Spinal cord (tissue), 10 donors: ENCODE data around the gene FRMPD1. TPM values are rescaled to one million over a fixed set of nuclear protein-coding genes. Genes with fewer than 3 reads are reported as not detected.

Experiments used
- DNase-seq, 6 donors: peaks; one replicate each; pipeline versions ENCODE4 v3.0.0 to v3.0.0-alpha.2; 2013 to 2015; ENCODE audit warnings: low spot score in 6 of 6, low read depth in 4 of 6
- H3K27ac ChIP-seq: one replicate; pipeline ENCODE4 v1.5.1; 2013; ENCODE audit warnings: low read depth, low read length, control low read depth
- H3K27me3 ChIP-seq: one replicate; pipeline ENCODE4 v1.6.1; 2013; ENCODE audit warnings: low read length; ENCODE audit not compliant: control insufficient read depth, insufficient read depth
- H3K36me3 ChIP-seq: one replicate; pipeline ENCODE4 v1.6.1; 2013; ENCODE audit warnings: low read length; ENCODE audit not compliant: control insufficient read depth, insufficient read depth
- H3K4me1 ChIP-seq: one replicate; pipeline ENCODE4 v1.6.1; 2013; ENCODE audit warnings: low read length; ENCODE audit not compliant: control insufficient read depth, insufficient read depth
- H3K4me3 ChIP-seq: one replicate; pipeline ENCODE4 v1.5.1; 2013; ENCODE audit warnings: low read depth, low read length, control low read depth
- H3K9me3 ChIP-seq: one replicate; pipeline ENCODE4 v1.6.1; 2013; ENCODE audit warnings: low read length; ENCODE audit not compliant: control insufficient read depth, insufficient read depth
- WGBS: methylation state at CpG from one replicate; pipeline ENCODE4 v1.1.5; 2013; ENCODE audit warnings: missing lambda C conversion rate; ENCODE audit not compliant: insufficient coverage; 5-methylcytosine and 5-hydroxymethylcytosine counted together
- polyA plus RNA-seq, 2 donors: library from polyadenylated mRNA; unstranded; fragments of 120-200 nt; gene quantifications; one replicate each; pipeline ENCODE4 v1.2.1, GENCODE V29; 2013; ENCODE audit not compliant: insufficient read length in 2 of 2
- total RNA-seq, 2 donors: library from RNA; depleted of rRNA in 1 of 2; stranded (reverse); fragments of 120-200 nt in 1 of 2; fragments of >200 nt in 1 of 2; gene quantifications; one replicate each; pipeline versions ENCODE4 v1.2.3 to v1.2.4, GENCODE V29; 2013 to 2014
- donor health status: healthy.

The FRMPD1 gene
- total and polyA plus RNA-seq, 4 donors, result 2.7 to 8.9 (median 5.8) TPM

DNA sequence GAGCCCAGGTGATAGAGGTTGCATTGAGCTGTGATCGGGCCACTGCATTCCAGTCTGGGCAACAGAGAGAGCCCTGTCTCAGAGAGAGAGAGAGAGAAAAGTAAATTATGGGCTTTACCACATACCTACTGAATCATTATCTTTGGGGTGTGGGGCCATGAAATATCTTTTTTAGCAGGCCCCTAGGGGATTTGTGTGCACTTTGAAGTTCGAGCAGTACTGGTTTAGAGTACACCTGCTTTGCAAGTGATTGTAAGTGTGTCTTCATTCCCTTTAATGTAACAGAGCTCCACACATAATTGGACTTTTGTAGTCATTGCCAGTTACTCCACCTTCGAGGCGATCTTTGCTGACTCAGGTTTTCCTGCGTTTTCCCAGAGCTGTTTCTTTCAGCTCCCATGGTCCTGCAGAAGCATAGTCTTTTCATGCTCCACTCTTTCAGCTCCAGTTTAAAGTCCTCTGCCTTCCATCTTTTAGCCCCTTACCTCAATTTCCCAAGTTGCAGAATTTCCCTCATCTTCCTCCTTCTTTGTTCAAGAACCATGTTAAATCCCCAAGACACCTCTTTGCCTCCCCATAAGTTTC is 24.0 kb upstream of the FRMPD1 start:
- 37% methylated on average over 3 of the region's 5 CpGs for WGBS
- H3K27me3 ChIP-seq, result no peaks in the 10 kb centered on the region
- H3K4me1 ChIP-seq, result no peaks in the 10 kb centered on the region
- DNase-seq, result peak in 1 of 6 donors; percentile 44
- H3K36me3 ChIP-seq, result no peaks in the 10 kb centered on the region
- H3K9me3 ChIP-seq, result no peaks in the 10 kb centered on the region
- H3K4me3 ChIP-seq, result no peak overlapping the region
- no peak overlapping the region for H3K27ac ChIP-seq

DNA sequence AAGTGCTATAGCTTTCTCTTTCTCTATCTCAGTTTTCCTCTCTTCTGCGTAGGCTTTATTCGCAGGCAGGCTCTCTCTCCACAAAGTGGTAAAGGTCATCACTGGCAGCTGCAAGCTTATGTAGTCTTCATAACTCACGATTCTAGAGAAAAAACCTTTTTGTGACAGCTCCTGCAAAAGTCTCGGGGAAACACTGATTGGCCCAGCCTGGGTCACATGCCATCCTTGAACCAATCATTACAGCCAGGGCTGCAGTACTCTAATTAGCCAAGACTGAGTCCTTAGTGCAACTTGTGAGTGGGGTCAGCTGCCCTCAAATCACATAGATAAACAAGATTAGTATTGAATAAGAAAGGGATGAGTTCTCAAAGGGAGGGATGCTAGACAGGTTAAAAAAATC is 18.3 kb upstream of the FRMPD1 start:
- no peaks in the 10 kb centered on the region for H3K27me3 ChIP-seq
- no peak overlapping the region for H3K27ac ChIP-seq
- H3K9me3 ChIP-seq, result no peaks in the 10 kb centered on the region
- H3K4me1 ChIP-seq, result no peaks in the 10 kb centered on the region
- WGBS, result 100% methylated on average over 3 of the region's 4 CpGs
- DNase-seq, result no peak
- H3K36me3 ChIP-seq, result no peaks in the 10 kb centered on the region
- no peak overlapping the region for H3K4me3 ChIP-seq

DNA sequence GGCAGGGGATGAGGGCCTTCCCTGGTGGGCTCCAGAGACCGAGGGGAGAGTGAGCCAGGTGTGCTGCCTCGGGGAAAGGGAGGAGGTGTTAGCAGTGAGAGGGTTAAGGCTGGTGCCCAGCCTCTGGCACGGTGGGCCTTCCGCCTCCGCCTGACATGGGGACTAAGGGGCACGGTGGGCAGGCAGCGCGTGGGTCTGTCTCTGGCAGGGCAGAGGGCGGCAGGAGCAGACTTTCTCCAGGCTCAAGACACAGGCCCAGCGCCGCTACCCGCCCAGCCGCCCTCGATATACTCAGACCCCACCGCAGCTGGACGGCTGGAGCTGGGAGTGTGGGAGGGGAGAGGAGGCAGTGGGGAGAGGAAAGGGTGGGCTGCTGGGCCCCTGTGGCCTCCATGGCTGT is 14.9 kb upstream of the FRMPD1 start:
- H3K27me3 ChIP-seq, result no peaks in the 10 kb centered on the region
- no peak overlapping the region for H3K27ac ChIP-seq
- H3K36me3 ChIP-seq, result no peaks in the 10 kb centered on the region
- H3K4me1 ChIP-seq, result no peaks in the 10 kb centered on the region
- DNase-seq, result no peak
- WGBS, result 71% methylated on average over 12 of the region's 16 CpGs
- H3K4me3 ChIP-seq, result no peak overlapping the region
- H3K9me3 ChIP-seq, result no peaks in the 10 kb centered on the region

DNA sequence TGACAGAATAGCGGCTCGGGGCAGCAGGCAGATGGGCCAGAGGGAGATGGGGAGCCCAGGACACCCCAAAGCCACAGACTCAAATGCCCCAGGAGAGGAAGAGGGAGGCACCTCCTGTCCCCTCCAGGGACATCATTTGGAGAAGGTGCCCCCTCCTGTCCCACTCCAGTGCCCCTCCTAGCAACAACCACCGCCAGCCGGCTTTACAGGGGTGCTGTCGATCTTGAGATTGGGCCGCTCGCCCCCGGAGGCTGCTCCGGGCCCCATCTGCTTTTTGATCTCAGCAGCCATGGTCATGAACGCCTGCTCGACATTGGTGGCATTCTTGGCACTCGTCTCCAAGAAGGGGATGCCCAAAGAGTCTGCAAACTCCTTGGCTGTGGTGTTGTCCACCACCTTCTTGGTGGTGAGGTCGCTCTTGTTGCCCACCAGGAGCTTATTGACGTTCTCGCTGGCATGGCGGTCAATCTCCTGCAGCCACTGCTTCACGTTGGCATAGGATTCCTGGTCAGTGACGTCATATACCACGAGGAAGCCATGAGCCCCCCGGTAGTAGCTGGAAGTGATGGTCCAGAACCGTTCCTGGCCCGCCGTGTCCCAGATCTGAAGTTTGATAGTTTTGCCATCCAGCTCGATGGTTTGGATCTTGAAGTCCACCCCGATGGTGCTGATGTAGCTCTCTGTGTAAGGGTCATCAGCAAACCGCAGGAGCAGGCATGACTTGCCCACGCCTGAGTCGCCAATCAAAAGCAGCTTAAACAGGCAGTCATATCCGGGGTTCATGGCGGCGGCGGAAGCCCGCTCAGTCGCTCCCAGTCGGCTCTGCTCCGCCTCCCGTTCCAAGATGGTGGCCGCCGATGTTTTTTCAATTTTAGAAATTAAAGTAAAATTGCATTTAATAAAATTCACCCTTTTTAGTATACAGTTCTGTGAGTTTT is 14.0 kb upstream of the FRMPD1 start:
- no peak overlapping the region for H3K4me3 ChIP-seq
- WGBS, result 96% methylated on average over 31 of the region's 39 CpGs
- no peak for DNase-seq
- H3K27me3 ChIP-seq, result no peaks in the 10 kb centered on the region
- no peak overlapping the region for H3K27ac ChIP-seq
- no peaks in the 10 kb centered on the region for H3K4me1 ChIP-seq
- H3K36me3 ChIP-seq, result no peaks in the 10 kb centered on the region
- no peaks in the 10 kb centered on the region for H3K9me3 ChIP-seq

DNA sequence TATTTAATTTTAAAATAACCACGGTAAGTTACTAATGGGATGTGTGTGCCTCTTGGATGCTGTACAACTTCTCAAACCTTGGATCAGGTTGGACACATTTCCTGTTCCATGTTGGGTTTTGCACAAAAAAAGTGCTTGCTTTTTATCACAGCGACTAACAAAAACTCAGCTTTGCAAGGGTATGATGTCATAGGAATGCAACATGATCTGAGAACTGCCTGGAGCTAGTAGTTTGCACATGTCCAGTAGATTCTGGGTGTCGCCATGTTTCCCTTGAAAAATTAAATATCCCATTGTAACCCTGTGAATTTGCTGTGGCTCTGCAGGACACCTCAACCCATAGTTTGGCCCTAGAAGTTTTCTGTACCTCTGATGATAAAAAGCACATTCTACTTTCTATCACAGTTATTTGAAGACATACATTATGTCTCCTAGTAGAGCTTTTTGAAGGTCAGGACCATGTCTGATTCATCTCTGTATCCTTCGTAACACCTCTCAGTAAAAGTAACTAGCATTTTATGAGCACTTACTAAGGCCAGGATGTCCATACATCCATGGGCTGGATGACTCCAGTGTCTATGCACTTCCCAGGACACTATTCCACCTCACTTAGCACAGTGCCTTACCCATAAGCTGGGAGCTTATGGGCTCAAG is 11.5 kb upstream of the FRMPD1 start:
- Histone ChIP-seq H3K9me3 (no peaks in the 10 kb centered on the region), H3K36me3 (no peaks in the 10 kb centered on the region), H3K27me3 (no peaks in the 10 kb centered on the region), H3K27ac (no peak overlapping the region), H3K4me3 (no peak overlapping the region), H3K4me1 (no peaks in the 10 kb centered on the region)
- DNase-seq, result no peak
- WGBS, result 89% methylated on average over 1 of the region's 4 CpGs

DNA sequence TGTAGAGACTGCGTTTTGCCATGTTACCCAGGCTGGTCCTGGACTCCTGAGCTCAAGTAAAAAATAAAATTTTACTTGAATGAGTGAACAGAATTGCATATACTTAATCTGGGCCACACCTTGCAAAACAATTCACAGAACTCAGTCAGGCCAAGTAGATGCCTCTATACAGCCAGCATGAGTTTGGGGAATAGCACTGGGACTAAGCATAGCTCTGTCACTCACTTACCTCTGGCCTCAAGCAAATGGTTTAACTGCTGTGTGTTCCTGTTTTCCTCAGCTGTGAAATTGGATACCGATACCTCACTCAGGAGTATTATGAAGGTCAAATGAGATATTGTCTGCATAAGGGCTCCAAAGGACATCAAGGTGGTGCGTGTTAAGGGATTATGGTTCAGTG is 10.9 kb upstream of the FRMPD1 start:
- Histone ChIP-seq H3K9me3 (no peaks in the 10 kb centered on the region), H3K27ac (no peak overlapping the region)
- whole genome bisulfite sequencing, result 86% methylated on average over 1 of the region's 3 CpGs

DNA sequence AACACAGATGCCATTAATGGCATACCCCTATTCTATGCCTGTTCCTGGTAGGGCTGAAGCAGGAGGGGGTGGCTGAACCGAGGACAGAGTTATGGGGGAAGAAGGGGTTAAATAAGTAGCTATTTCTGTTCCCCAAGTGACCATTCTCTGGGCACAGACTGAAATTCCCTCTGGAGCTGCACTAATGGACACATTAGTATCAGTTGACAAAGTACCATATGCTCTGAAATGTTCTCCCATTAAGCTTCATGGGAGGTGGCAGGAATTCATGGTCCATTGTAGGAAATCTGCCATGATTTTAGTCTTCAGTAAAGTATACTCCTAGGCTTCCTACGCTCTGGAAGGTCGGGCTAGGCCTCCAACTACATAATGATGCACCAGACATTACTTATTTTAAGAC is 10.5 kb upstream of the FRMPD1 start:
- Histone ChIP-seq H3K27ac (no peak overlapping the region), H3K36me3 (no peaks in the 10 kb centered on the region), H3K27me3 (no peaks in the 10 kb centered on the region), H3K4me1 (no peaks in the 10 kb centered on the region), H3K4me3 (no peak overlapping the region), H3K9me3 (no peaks in the 10 kb centered on the region)
- DNase-seq, result peak in 1 of 6 donors; percentile 76
- WGBS, result no CpG with 5 or more reads among the region's 3 CpGs

More for the DNA sequence above, 10.9 kb upstream of the FRMPD1 start:
- no peak overlapping the region for H3K4me3 ChIP-seq
- H3K36me3 ChIP-seq, result no peaks in the 10 kb centered on the region
- no peak for DNase-seq
- no peaks in the 10 kb centered on the region for H3K4me1 ChIP-seq
- no peaks in the 10 kb centered on the region for H3K27me3 ChIP-seq

DNA sequence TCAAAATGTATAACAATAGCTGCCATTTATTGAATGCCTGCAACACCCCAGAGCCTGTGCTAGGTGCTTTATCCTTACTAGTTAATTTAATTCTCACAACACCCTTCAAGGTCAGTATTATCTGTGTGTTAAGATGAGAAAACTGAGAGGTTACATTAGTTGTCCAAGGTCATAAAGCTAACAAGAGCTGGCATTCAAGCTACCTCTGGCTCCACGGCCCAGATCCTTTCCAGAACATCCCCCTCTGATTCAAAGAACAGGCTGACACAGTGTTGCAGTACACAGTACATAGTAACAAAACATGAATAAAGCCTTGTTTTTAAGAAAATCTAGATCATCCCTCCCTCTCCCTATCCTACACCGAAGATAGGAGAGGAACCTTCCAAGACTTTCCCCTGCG is 9.4 kb upstream of the FRMPD1 start:
- no peaks in the 10 kb centered on the region for H3K27me3 ChIP-seq
- H3K36me3 ChIP-seq, result no peaks in the 10 kb centered on the region
- no peaks in the 10 kb centered on the region for H3K9me3 ChIP-seq
- no peak overlapping the region for H3K27ac ChIP-seq
- no peak for DNase-seq
- WGBS, result 33% methylated on average over 1 of the region's 3 CpGs
- H3K4me1 ChIP-seq, result no peaks in the 10 kb centered on the region
- H3K4me3 ChIP-seq, result no peak overlapping the region

DNA sequence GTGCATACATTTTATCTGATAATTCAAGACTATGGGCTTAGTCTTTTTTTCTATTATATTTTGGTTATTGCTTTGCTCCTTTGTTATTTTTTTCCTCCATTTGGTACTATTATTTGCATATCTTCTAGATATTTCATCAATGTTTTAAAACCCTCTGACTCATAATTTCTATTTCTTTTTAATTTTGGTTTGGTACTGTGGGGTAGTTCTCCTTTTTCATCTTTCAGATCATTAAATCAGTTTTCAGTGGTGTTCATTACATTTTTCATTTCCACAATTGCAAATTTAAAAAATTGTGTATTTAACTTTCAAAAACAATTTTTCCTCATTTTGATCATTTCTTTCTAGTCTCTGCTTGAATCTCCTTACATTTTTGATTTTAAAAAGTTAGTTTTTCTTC is 7.5 kb upstream of the FRMPD1 start:
- Histone ChIP-seq H3K4me3 (no peak overlapping the region), H3K27me3 (no peaks in the 10 kb centered on the region), H3K27ac (no peak overlapping the region), H3K36me3 (no peaks in the 10 kb centered on the region), H3K9me3 (no peaks in the 10 kb centered on the region), H3K4me1 (no peaks in the 10 kb centered on the region)
- no peak for DNase-seq
